Stimulated activated CD4-positive, alpha-beta T cell treated with anti-CD3 and anti-CD28 coated beads, Interleukin-15, amount 100 ng/mL, for 1 hour (primary cell): Measurements from ENCODE around the gene TBCB.
"Not testable (repeated sequence)": the region's sequence is repeated elsewhere in the genome, so short reads cannot be mapped to it uniquely, and the experiment has no call there.

Experiments
- DNase-seq, 2 donors: peaks; one replicate each; pipeline ENCODE4 v3.0.0-alpha.2; 2020; ENCODE audit warnings: low read depth in 1 of 2, low spot score in 1 of 2

Gene TBCB

DNA sequence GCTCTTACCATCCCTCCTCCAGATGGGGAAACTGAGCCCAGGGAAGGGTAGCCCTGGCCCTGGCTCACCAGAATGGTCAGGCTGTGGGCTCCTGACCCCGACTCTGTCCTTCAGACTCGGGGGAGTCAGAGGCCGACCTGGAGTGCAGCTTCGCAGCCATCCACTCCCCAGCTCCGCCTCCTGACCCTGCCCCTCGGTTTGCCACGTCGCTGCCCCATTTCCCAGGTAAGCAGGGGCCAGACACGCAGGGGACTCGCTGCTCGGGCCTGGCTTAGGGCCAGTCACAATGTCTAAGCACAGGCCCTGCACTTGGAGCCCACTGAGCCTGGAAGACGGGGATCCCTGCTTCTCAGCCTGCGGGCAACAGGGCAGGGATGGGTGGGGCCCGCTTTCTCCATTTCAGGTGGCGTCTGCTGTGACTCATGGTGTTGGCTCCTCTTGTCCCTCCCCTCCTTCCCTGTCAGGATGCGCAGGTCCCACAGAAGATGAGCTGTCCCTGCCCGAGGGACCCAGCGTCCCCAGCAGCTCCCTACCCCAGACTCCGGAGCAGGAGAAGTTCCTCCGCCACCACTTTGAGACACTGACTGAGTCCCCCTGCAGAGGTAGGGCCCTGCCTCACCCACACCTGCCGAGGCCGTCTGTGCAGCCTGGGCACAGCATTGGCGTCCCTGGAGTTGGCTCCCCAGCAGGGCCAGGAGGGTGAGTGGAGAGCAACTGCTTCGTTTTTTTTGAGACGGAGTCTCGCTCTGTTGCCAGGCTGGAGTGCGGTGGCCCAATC lies 13.5 kb upstream of the TBCB start:
- no peak for DNase-seq

DNA sequence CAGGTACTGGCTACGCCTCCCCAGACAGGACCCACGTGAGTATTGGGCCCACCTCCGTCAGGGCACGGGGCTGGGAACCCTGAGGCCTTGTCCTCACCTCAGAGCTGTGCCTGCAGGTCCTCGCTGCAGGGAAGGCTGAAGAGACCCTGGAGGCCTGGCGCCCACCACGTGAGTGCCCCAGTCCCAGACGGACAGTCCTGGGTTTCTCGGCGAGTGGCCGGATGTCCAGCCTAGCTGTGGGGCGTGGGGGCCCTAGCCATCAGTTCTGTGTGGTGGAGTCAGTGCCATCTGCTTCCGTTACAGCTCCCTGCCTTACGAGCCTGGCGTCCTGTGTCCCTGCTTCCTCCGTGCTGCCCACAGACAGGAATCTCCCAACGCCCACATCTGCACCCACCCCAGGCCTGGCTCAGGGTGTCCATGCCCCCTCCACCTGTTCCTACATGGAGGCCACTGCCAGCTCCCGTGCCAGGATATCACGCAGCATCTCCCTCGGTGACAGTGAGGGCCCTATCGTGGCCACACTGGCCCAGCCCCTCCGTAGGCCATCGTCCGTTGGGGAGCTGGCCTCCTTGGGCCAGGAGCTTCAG lies 12.1 kb upstream of the TBCB start:
- no peak for DNase-seq

GRCh38 chr19:36103842-36104552 lies 11.3 kb upstream of the TBCB start:
- DNase-seq: no peak

DNA sequence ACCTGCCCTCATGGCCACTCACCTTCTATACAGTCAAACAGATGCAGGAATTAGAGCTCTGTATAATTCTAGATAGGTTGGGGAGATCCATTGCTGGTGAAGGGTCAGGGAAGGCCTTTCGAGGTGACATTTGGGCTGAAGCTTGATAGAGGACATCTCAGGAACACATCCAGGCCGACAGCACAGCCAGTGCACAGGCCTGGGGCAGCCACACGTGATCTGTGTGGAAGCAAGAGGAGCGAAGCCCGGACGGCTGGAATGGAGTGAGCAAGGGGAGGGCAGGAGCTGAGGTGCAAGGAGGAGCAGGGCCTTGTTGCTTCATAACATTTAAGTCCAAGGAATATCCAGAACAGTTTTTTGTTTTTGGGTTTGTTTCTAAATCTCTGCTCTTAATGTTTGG lies 8.8 kb upstream of the TBCB start:
- no peak for DNase-seq

DNA sequence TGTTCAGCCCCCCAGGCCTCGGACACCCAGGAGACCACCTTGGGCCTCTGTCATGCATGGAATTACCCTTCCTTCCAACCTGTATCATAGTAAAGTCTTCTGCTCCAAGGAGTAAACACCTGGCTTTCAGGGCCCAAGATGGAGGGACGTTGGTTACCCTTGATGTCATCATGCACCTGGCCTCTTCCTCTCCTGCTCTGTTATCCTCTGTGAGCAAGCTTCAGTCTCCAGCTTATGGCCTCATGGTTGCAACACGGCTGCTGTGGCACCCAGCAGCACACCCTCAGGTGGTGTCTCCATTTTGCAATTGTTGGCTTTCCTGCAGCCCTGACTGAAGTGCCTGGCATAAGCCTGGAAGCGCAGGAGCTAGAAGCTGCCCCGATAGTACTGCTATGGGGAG lies 8.3 kb upstream of the TBCB start:
- no peak for DNase-seq

DNA sequence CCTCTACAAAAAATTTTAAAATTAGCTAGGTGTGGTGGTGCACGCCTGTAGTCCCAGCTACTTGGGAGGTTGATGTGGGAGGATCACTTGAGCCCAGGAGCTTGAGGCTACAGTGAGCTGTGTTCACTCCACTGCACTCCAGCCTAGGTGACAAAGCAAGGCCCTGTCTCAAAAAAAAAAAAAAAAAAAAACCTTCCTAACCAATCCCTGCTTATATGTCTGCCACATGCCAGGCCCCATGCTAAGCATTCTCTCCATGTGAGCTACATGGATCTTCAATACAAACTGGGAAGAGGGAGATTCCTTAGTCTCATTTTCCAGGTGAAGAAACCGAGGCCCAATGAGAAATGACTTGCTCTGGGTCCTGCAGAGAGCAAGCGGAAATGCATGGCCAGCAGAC lies 6.6 kb upstream of the TBCB start:
- no peak for DNase-seq

DNA sequence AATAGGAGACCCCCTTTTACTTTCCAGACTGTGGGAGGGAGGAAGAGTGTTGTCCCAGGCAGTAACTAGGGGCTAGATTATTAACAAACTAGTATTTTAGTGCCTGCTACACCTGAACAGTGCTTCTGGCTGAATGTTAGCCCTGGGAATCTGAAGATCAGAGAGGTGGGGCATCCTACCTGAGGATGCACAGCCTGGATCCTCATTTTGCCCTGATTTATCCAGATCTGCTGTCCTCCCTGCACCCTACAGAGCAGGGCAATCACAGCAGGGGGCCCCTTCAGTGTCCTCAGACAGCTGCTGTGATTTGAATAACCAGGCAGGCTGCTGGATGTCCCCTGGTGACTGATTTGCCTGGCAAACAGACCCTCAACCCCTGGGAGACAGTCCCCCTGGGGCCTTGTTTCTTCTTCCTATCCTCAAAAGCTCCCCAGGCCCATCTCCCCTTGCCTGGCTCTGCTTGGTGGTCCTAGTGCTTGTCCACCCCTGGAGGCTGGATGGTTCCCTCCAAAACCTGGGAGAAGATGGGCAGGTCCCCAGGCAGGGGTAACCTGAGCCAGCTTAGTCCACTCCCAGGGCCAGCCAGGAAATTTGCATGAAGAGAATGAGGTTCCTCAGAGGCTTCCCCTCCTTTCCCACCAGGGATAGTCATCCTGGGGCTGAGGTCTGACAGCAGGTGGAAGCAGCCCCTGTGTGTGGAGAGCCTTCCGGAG lies 4.6 kb upstream of the TBCB start, which contains the start of gene OVOL3:
Gene OVOL3, plus strand, starts transcription at position 657 of the 713 bp plus-strand sequence. CDS start 60 bp downstream, outside the sequence.
- DNase-seq: no peak

- no peak for DNase-seq
Observed at GRCh38 chr19:36111200-36111539, 4.1 kb upstream of the TBCB start.

- DNase-seq: no peak
Observed at GRCh38 chr19:36112678-36113077, 2.6 kb upstream of the TBCB start.

GRCh38 chr19:36113425-36113824 lies 1.8 kb upstream of the TBCB start:
- no peak for DNase-seq

DNA sequence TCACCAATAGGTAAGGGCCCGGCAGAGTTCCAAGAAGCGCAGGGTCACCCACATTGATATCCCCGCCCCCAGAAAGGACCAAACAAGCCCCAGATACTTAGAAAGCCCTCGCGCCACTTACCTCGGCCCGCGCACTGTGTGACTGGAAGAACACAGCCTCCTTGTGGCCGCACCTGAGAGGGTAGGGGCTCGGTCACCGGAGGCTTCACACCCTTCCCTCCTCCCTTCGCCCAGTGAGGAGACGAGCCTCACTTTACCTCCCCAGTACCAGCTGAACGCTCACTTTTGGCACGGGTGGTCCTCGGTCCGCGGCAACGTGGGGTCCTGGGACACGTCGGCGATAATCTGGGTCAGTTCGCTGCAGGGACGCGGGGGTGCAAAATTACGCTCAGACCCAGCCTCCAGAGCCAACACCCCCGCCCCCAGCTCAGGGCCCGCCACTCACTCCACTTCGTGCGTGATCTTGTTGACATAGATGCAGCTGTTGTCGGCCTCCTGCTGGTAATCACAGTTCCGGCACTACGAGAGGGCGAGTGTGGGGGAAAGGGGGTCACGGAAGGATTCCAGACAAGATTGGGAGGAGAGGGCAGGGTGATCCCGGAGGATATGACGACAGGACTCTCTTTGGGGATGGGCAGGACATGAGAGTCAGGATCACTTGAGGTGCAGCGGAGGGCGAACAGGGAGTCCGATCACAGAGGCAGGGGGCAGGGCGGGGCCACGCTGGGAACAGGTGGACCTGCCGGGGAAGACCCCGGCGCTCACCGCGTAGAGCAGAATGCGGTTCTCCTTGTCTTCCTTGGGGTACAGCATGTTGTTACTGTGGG lies 1.2 kb upstream of the TBCB start:
- no peak for DNase-seq

- peak; percentile 90 to 98 for DNase-seq
Observed at GRCh38 chr19:36114721-36115452, 381 bp upstream of the TBCB start, which contains the start of gene POLR2I. Gene POLR2I (minus strand): TSS chr19:36114875. CDS start chr19:36114856, 19 bp downstream.

- DNase-seq: no peak
Observed at GRCh38 chr19:36116344-36116637, 1.0 kb downstream of the TBCB start.

GRCh38 chr19:36120092-36120983 lies 5.1 kb downstream of the TBCB start:
- no peak for DNase-seq

- DNase-seq: no peak
Observed at GRCh38 chr19:36120984-36121358, 5.7 kb downstream of the TBCB start.

- no peak for DNase-seq
Observed at GRCh38 chr19:36121486-36122124, 6.3 kb downstream of the TBCB start.

DNA sequence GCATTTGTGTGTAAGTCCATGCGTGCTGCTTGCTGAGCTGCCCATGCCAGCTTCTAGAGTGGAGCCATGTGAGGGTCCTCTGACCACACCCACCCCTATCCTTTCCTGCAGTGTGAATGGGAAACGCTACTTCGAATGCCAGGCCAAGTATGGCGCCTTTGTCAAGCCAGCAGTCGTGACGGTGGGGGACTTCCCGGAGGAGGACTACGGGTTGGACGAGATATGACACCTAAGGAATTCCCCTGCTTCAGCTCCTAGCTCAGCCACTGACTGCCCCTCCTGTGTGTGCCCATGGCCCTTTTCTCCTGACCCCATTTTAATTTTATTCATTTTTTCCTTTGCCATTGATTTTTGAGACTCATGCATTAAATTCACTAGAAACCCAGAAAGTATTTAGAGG lies 10.3 kb downstream of the TBCB start:
- no peak for DNase-seq

DNA sequence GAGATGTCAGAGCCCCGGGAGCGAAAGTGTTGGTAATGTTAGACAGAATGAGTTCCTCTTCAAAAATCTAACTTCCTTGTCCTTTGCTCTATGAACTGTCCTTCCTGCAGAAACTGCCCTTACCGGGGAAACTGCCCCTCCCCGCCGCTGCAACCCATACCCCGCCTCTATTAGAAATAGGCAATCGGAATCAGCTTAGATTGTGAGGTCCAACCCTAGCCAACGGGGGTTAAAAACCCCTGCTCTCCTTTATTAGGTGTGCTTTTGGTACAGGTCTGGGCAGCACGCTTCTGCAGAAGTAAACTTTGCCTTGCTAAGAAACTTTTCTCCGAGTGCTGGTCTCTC lies 13.1 kb downstream of the TBCB start:
- no peak for DNase-seq

- not testable (repeated sequence) for DNase-seq
Observed at GRCh38 chr19:36131221-36131620, 16.0 kb downstream of the TBCB start.
